Suprapubic skin (tissue), 4 donors: ENCODE data around the gene PDE3B. TPM values are rescaled to one million over a fixed set of nuclear protein-coding genes. Genes with fewer than 3 reads are reported as not detected.

Source experiments
- DNase-seq, 2 donors: peaks; one replicate each; pipeline ENCODE4 v3.0.0-alpha.2; 2019; ENCODE audit warnings: low spot score in 2 of 2
- H3K27ac ChIP-seq: fragments of 200-600 bp; sonication (generic); one replicate; pipeline ENCODE4 v1.5.1; 2019
- H3K27me3 ChIP-seq: fragments of 200-600 bp; sonication (generic); one replicate; pipeline ENCODE4 v1.5.1; 2019
- H3K36me3 ChIP-seq: fragments of 200-600 bp; sonication (generic); one replicate; pipeline ENCODE4 v1.5.1; 2019
- H3K4me1 ChIP-seq: fragments of 200-600 bp; sonication (generic); one replicate; pipeline ENCODE4 v1.5.1; 2019
- H3K4me3 ChIP-seq: fragments of 200-600 bp; sonication (generic); one replicate; pipeline ENCODE4 v1.5.1; 2019; ENCODE audit warnings: mild to moderate bottlenecking
- H3K9me3 ChIP-seq: fragments of 200-600 bp; sonication (generic); one replicate; pipeline ENCODE4 v1.5.1; 2019
- CTCF ChIP-seq, 2 donors: fragments of 200-600 bp in 1 of 2; fragments of 450-650 bp in 1 of 2; sonication (generic) in 1 of 2; IDR thresholded peaks; one replicate each; pipeline ENCODE4 v1.5.1; 2016 to 2019; ENCODE audit warnings: antibody characterized with exemption in 2 of 2, mild to moderate bottlenecking in 1 of 2, moderate library complexity in 1 of 2
- EP300 ChIP-seq: sonication (generic); formaldehyde crosslinking; IDR thresholded peaks from one replicate; pipeline ENCODE4 v1.6.1; 2017; ENCODE audit warnings: antibody characterized with exemption
- POLR2A ChIP-seq, 2 donors: fragments of 450-650 bp; IDR thresholded peaks; one replicate each; pipeline ENCODE4 v1.6.1; 2017; ENCODE audit warnings: antibody characterized with exemption in 2 of 2, mild to moderate bottlenecking in 2 of 2, moderate library complexity in 2 of 2
- POLR2AphosphoS5 ChIP-seq, 3 donors: sonication (generic); formaldehyde crosslinking; IDR thresholded peaks; one replicate each; pipeline ENCODE4 v1.6.1; 2017; ENCODE audit warnings: antibody characterized with exemption in 3 of 3
- WGBS: methylation state at CpG from one replicate; pipeline ENCODE4 v1.1.5; 2018; 5-methylcytosine and 5-hydroxymethylcytosine counted together
- total RNA-seq, 4 donors: library from RNA; depleted of rRNA; stranded (reverse); fragments of >200 nt; gene quantifications; one replicate each; pipeline ENCODE4 v1.1.0, GENCODE V29; 2016

Gene PDE3B
- total RNA-seq, 4 donors from 2014 or later: 1.9 to 6.8 (median 2.7) TPM

GRCh38 chr11:14902650-14903350 lies 259.2 kb downstream of the PDE3B start:
- TF ChIP-seq POLR2A (IDR thresholded peaks at IDR 0.05) (no peak), EP300 (no peak), CTCF (IDR thresholded peaks at IDR 0.05) (no peak), POLR2AphosphoS5 (IDR thresholded peaks at IDR 0.05) (no peak)
- H3K4me3 ChIP-seq: no peak overlapping the region
- 11% methylated on average over 1 of the region's 1 CpG for WGBS
- H3K36me3 ChIP-seq: no peaks in the 10 kb centered on the region
- H3K27me3 ChIP-seq: no peaks in the 10 kb centered on the region
- no peaks in the 10 kb centered on the region for H3K9me3 ChIP-seq
- no peak overlapping the region for H3K27ac ChIP-seq
- peaks cover 17% of the 10 kb centered on the region for H3K4me1 ChIP-seq
- no peak for DNase-seq

GRCh38 chr11:14904745-14905103 lies 261.1 kb downstream of the PDE3B start:
- peak; percentile 84 to 88 for DNase-seq
- Histone ChIP-seq H3K4me1 (peaks cover 22% of the 10 kb centered on the region), H3K4me3 (peak overlapping the region; percentile 58), H3K27ac (no peak overlapping the region), H3K36me3 (no peaks in the 10 kb centered on the region), H3K27me3 (no peaks in the 10 kb centered on the region), H3K9me3 (no peaks in the 10 kb centered on the region)
- TF ChIP-seq CTCF (IDR thresholded peaks at IDR 0.05) (peak; percentile 57 to 84), POLR2AphosphoS5 (IDR thresholded peaks at IDR 0.05) (no peak), POLR2A (IDR thresholded peaks at IDR 0.05) (no peak), EP300 (no peak)
- WGBS: 11% methylated on average over 12 of the region's 26 CpGs

- DNase-seq: peak; percentile 68 to 80
- H3K9me3 ChIP-seq: no peaks in the 10 kb centered on the region
- no peak overlapping the region for H3K27ac ChIP-seq
- peak overlapping the region; percentile 58 for H3K4me3 ChIP-seq
- TF ChIP-seq CTCF (IDR thresholded peaks at IDR 0.05) (peak in 1 of 2 donors; percentile 41), POLR2AphosphoS5 (IDR thresholded peaks at IDR 0.05) (no peak), EP300 (no peak), POLR2A (IDR thresholded peaks at IDR 0.05) (no peak)
- no peaks in the 10 kb centered on the region for H3K27me3 ChIP-seq
- no peaks in the 10 kb centered on the region for H3K36me3 ChIP-seq
- WGBS: 20% methylated on average over 17 of the region's 58 CpGs
- peaks cover 22% of the 10 kb centered on the region for H3K4me1 ChIP-seq
Observed at GRCh38 chr11:14905104-14906033, 261.8 kb downstream of the PDE3B start.

- Histone ChIP-seq H3K27me3 (no peaks in the 10 kb centered on the region), H3K4me1 (peaks cover 22% of the 10 kb centered on the region), H3K4me3 (no peak overlapping the region), H3K9me3 (no peaks in the 10 kb centered on the region), H3K36me3 (no peaks in the 10 kb centered on the region), H3K27ac (no peak overlapping the region)
- WGBS: 70% methylated on average over 3 of the region's 5 CpGs
- no peak for TF ChIP-seq POLR2A (IDR thresholded peaks at IDR 0.05)
- no peak for TF ChIP-seq CTCF (IDR thresholded peaks at IDR 0.05)
- no peak for TF ChIP-seq EP300
- TF ChIP-seq POLR2AphosphoS5 (IDR thresholded peaks at IDR 0.05): no peak
- DNase-seq: peak in 1 of 2 donors; percentile 53
Observed at GRCh38 chr11:14906578-14906977, 263.0 kb downstream of the PDE3B start.

- no peak for TF ChIP-seq POLR2A (IDR thresholded peaks at IDR 0.05)
- no peak for TF ChIP-seq CTCF (IDR thresholded peaks at IDR 0.05)
- TF ChIP-seq EP300: no peak
- no peak for TF ChIP-seq POLR2AphosphoS5 (IDR thresholded peaks at IDR 0.05)
- WGBS: 84% methylated on average over 6 of the region's 6 CpGs
Observed at GRCh38 chr11:14906993-14907392, 263.4 kb downstream of the PDE3B start.

More at GRCh38 chr11:14906993-14907392, 263.4 kb downstream of the PDE3B start:
- no peak overlapping the region for H3K4me3 ChIP-seq
- H3K27ac ChIP-seq: no peak overlapping the region
- DNase-seq: no peak
- no peaks in the 10 kb centered on the region for H3K9me3 ChIP-seq
- H3K4me1 ChIP-seq: peaks cover 22% of the 10 kb centered on the region
- H3K36me3 ChIP-seq: no peaks in the 10 kb centered on the region
- H3K27me3 ChIP-seq: no peaks in the 10 kb centered on the region
